Esophagus muscularis mucosa (tissue), 4 donors: ENCODE results near the gene ABHD16B. TPM values are rescaled to one million over a fixed set of nuclear protein-coding genes. Genes with fewer than 3 reads are reported as not detected.

Experiments
- DNase-seq: peaks from one replicate; pipeline ENCODE4 v3.0.0-alpha.2; 2017; ENCODE audit errors: extremely low spot score
- H3K27ac ChIP-seq, 4 donors: fragments of 200-600 bp; sonication (generic); replicated peaks in 1 of 4; 1 replicate in 3 of 4; 2 replicates in 1 of 4; pipeline ENCODE4 v1.5.1; 2016 to 2019; ENCODE audit warnings: mild to moderate bottlenecking in 1 of 4
- H3K27me3 ChIP-seq, 4 donors: fragments of 200-600 bp; sonication (generic); one replicate each; pipeline versions ENCODE4 v1.5.1 to v1.6.0; 2016 to 2019
- H3K36me3 ChIP-seq, 4 donors: fragments of 200-600 bp; sonication (generic); one replicate each; pipeline ENCODE4 v1.5.1; 2016 to 2019
- H3K4me1 ChIP-seq, 4 donors: fragments of 200-600 bp; sonication (generic); one replicate each; pipeline ENCODE4 v1.5.1; 2016 to 2019
- H3K4me3 ChIP-seq, 4 donors: fragments of 200-600 bp; sonication (generic); 1 replicate in 2 of 4; 2 replicates in 2 of 4; pipeline ENCODE4 v1.5.1; 2016 to 2019; ENCODE audit warnings: mild to moderate bottlenecking in 4 of 4, moderate library complexity in 1 of 4
- H3K9me3 ChIP-seq, 4 donors: fragments of 200-600 bp; sonication (generic); 1 replicate in 3 of 4; 2 replicates in 1 of 4; pipeline ENCODE4 v1.5.1; 2016 to 2019
- EP300 ChIP-seq: sonication (generic); formaldehyde crosslinking; IDR thresholded peaks from one replicate; pipeline ENCODE4 v1.6.1; 2017; ENCODE audit warnings: antibody characterized with exemption
- POLR2A ChIP-seq: fragments of 450-650 bp; IDR thresholded peaks from one replicate; pipeline ENCODE4 v1.6.1; 2017; ENCODE audit warnings: antibody characterized with exemption, moderate library complexity, mild to moderate bottlenecking, low read depth
- POLR2AphosphoS5 ChIP-seq, 2 donors: sonication (generic); formaldehyde crosslinking; IDR thresholded peaks; one replicate each; pipeline ENCODE4 v1.6.1; 2017; ENCODE audit warnings: antibody characterized with exemption in 2 of 2
- WGBS: methylation state at CpG from one replicate; pipeline ENCODE4 v1.1.5; 2018; 5-methylcytosine and 5-hydroxymethylcytosine counted together
- intact Hi-C: fragments of 100-400 bp; cut with DNase I; formaldehyde crosslinking; loops from one replicate; pipeline ENCODE4 v1.15.1; 2023
- total RNA-seq, 4 donors: library from RNA; depleted of rRNA; stranded (reverse); fragments of >200 nt; gene quantifications; one replicate each; pipeline versions ENCODE4 v1.1.0 to v1.2.1, GENCODE V29; 2016
- TF ChIP-seq, protein P1 (sequence below), 3 experiments: fragments of 200-600 bp in 2 of 3; fragments of 450-650 bp in 1 of 3; sonication (generic) in 2 of 3; IDR thresholded peaks; one replicate each; pipeline ENCODE4 v1.5.1; 2017 to 2019; ENCODE audit warnings: antibody characterized with exemption in 3 of 3, mild to moderate bottlenecking in 2 of 3, moderate library complexity in 1 of 3

The ABHD16B gene
- total RNA-seq, 4 donors from 2014 or later = not detected

DNA sequence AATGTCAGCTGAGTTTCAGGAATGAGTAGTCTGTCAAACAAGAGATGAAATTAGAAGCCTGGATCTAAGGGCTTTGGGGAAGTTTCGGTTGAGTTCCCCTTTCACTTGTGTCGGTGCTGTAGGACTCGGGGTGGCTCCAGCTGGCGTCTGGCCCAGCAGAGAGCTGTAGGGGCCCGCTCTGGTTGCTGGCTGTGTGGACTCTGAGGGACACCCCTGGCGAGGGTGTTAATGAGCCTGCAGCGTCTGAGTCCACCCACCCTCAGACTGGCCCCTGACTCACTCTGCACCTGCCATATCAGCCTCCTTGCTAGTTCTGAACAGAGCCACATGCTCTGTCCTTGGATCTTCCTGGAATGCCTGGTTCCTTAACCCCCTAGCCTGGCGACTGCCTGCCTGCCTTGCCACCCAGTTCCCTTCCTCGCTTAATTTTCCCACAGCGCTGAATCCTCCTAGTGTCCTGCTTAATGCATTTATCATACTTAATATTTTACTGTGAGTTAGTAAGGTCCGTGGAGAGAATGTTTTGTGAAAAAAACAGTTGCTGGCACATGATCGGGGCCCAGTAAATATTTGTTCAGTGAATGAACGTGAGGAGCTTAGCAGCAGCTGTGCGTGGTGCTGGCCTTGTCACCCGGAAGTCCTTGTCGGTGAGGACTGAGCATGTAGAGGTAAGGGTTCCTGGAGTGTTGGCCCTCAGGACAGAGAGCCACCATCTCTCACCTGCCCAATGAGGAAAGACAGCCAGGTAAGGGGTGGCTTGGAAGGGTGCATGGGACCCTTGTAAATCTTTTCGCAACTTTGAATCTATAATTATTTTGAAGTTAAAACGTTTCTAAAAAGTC is 35.2 kb downstream of the ABHD16B start:
- 11% methylated on average over 17 of the region's 18 CpGs for WGBS
- Histone ChIP-seq H3K36me3 (peaks cover 0 to 13% (median 6%) of the 10 kb centered on the region in 4 donors), H3K27me3 (no peaks in the 10 kb centered on the region), H3K9me3 (no peaks in the 10 kb centered on the region), H3K27ac (peak overlapping the region; percentile 76 to 86 (median 80)), H3K4me3 (peak overlapping the region; percentile 64 to 83 (median 68)), H3K4me1 (peaks cover 24 to 66% (median 58%) of the 10 kb centered on the region in 4 donors)
- intact Hi-C loops = no loop called here
- DNase-seq = no peak
- TF ChIP-seq EP300 (no peak), POLR2AphosphoS5 (IDR thresholded peaks at IDR 0.05) (no peak), POLR2A (no peak)
- TF ChIP-seq, protein P1, sequence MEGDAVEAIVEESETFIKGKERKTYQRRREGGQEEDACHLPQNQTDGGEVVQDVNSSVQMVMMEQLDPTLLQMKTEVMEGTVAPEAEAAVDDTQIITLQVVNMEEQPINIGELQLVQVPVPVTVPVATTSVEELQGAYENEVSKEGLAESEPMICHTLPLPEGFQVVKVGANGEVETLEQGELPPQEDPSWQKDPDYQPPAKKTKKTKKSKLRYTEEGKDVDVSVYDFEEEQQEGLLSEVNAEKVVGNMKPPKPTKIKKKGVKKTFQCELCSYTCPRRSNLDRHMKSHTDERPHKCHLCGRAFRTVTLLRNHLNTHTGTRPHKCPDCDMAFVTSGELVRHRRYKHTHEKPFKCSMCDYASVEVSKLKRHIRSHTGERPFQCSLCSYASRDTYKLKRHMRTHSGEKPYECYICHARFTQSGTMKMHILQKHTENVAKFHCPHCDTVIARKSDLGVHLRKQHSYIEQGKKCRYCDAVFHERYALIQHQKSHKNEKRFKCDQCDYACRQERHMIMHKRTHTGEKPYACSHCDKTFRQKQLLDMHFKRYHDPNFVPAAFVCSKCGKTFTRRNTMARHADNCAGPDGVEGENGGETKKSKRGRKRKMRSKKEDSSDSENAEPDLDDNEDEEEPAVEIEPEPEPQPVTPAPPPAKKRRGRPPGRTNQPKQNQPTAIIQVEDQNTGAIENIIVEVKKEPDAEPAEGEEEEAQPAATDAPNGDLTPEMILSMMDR (IDR thresholded peaks at IDR 0.05) = no peak

DNA sequence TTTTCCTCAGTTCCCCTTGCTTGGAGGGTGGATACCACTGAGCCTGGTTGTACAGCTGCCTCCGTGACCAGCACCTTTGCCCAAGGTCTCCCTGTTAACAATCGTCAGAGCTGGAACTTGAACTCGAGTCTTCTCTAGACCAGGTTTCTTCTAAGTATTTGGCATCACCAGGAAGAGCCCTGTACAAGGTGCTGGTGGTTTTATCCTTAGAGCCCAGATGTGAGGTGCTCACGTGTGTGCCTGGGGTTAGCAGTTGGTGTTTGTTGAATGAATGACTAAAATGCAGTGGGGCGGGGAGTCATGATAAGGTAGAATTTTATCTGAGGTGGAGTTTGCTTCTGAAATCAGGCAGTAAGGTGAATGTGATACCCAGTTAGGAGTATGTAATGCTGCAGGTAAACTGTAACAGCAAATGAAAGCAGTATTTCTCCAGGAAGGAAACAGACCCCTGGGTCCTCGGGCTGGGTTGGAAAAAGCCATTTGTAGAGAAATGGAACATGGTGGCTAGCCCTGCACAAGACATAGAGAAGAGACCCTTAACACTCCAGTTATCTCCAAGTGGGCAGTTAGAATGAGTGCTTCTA is 36.8 kb downstream of the ABHD16B start:
- H3K4me3 ChIP-seq = no peak overlapping the region
- peaks cover 24 to 68% (median 67%) of the 10 kb centered on the region in 4 donors for H3K4me1 ChIP-seq
- H3K27ac ChIP-seq = no peak overlapping the region
- intact Hi-C loops = no loop called here
- H3K27me3 ChIP-seq = no peaks in the 10 kb centered on the region
- 83% methylated on average over 6 of the region's 6 CpGs for WGBS
- no peaks in the 10 kb centered on the region for H3K9me3 ChIP-seq
- TF ChIP-seq POLR2A (no peak), POLR2AphosphoS5 (IDR thresholded peaks at IDR 0.05) (no peak), EP300 (no peak)
- TF ChIP-seq, protein P1 (IDR thresholded peaks at IDR 0.05) = no peak
- DNase-seq = no peak
- peaks cover 0 to 9% (median 0%) of the 10 kb centered on the region in 4 donors for H3K36me3 ChIP-seq

DNA sequence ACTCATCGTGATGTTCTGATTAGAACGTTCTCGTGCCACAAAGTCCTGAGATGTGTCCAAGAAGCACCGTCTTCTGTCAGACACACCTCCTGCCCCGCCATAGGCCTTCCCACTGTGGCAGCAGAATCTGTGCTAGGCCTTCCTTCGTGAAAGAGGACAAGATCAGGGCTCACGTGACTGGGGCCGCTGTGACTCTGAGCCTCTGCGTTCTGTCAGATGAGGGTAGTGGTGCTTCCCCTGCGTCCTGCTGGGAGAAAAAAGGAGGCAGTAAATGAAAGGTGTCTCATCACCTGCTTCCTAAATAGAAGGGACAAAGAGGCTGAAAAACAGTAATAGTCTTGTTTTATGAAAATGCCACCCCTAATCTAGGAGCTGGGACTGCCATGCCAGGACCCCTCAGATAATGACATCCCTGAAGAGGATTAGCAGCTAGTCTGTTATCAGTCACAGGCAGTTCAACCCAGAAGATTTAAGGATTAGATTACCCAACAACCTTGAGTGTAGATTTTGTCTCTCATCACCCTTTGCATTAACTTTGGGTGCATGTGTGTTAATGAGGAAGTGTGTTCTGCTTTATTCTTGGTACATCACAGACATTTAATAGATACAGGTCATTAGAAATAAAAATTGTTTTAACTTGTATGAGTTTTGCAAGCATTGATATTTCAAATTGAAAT is 37.7 kb downstream of the ABHD16B start:
- no peaks in the 10 kb centered on the region for H3K27me3 ChIP-seq
- no peaks in the 10 kb centered on the region for H3K9me3 ChIP-seq
- H3K36me3 ChIP-seq = peaks cover 0 to 9% (median 0%) of the 10 kb centered on the region in 4 donors
- no peak overlapping the region for H3K4me3 ChIP-seq
- intact Hi-C loops = no loop called here
- H3K27ac ChIP-seq = no peak overlapping the region
- H3K4me1 ChIP-seq = peaks cover 24 to 66% (median 63%) of the 10 kb centered on the region in 4 donors
- TF ChIP-seq EP300 (no peak), POLR2AphosphoS5 (IDR thresholded peaks at IDR 0.05) (no peak), POLR2A (no peak)
- TF ChIP-seq, protein P1 (IDR thresholded peaks at IDR 0.05) = no peak
- no peak for DNase-seq
- 76% methylated on average over 9 of the region's 10 CpGs for WGBS

DNA sequence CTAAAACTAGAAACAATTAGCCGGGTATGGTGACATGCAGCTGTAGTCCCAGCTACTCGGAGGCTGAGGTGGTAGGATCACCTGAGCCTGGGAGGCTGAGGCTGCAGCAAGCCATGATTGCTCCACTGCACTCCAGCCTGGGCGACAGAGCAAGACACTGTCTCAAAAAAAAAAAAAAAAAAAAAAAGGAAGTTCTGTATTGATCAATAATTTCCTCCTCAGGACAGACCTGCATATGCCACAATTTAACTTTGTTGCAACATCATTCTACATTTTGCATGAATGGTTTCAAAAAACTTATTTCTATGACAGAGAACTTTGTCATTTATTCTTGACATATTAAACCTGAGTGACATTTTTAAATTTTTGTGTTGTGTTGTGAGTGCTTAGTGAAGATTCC is 39.1 kb downstream of the ABHD16B start:
- Histone ChIP-seq H3K4me1 (peaks cover 19 to 64% (median 55%) of the 10 kb centered on the region in 4 donors), H3K4me3 (no peak overlapping the region), H3K9me3 (no peaks in the 10 kb centered on the region), H3K27ac (no peak overlapping the region), H3K36me3 (peaks cover 0 to 9% (median 0%) of the 10 kb centered on the region in 4 donors), H3K27me3 (no peaks in the 10 kb centered on the region)
- no peak for TF ChIP-seq POLR2AphosphoS5 (IDR thresholded peaks at IDR 0.05)
- no peak for TF ChIP-seq EP300
- TF ChIP-seq, protein P1 (IDR thresholded peaks at IDR 0.05) = no peak
- TF ChIP-seq POLR2A = no peak
- WGBS = 72% methylated on average over 3 of the region's 3 CpGs
- DNase-seq = no peak
- intact Hi-C loops = no loop called here
